ENCODE measurements around the gene TSPAN18. TPM values are rescaled to one million over a fixed set of nuclear protein-coding genes. Genes with fewer than 3 reads are reported as not detected.

TSPAN18 gene
- total RNA-seq, 1 donor, result 8.5 TPM

GRCh38 chr11:44782478-44782877, 55.7 kb downstream of the TSPAN18 start:
- Histone ChIP-seq H3K4me1 (ENCODE audit: insufficient read depth, low read length) (no peaks in the 10 kb centered on the region), H3K27me3 (ENCODE audit: insufficient read depth, low read length) (no peaks in the 10 kb centered on the region), H3K9me3 (ENCODE audit: low read depth, low read length) (no peaks in the 10 kb centered on the region), H3K4me3 (ENCODE audit: low read length) (no peak overlapping the region)

- Histone ChIP-seq H3K27me3 (ENCODE audit: insufficient read depth, low read length) (no peaks in the 10 kb centered on the region), H3K4me3 (ENCODE audit: low read length) (no peak overlapping the region), H3K4me1 (ENCODE audit: insufficient read depth, low read length) (no peaks in the 10 kb centered on the region), H3K9me3 (ENCODE audit: low read depth, low read length) (no peaks in the 10 kb centered on the region)
These were observed 57.6 kb downstream of the TSPAN18 start for GRCh38 chr11:44784436-44784760.

- H3K4me1 ChIP-seq (ENCODE audit: insufficient read depth, low read length), result no peaks in the 10 kb centered on the region
- no peaks in the 10 kb centered on the region for H3K9me3 ChIP-seq (ENCODE audit: low read depth, low read length)
- no peak overlapping the region for H3K4me3 ChIP-seq (ENCODE audit: low read length)
- no peaks in the 10 kb centered on the region for H3K27me3 ChIP-seq (ENCODE audit: insufficient read depth, low read length)
These were observed 58.1 kb downstream of the TSPAN18 start for GRCh38 chr11:44784851-44785250.

- Histone ChIP-seq H3K4me1 (ENCODE audit: insufficient read depth, low read length) (no peaks in the 10 kb centered on the region), H3K27me3 (ENCODE audit: insufficient read depth, low read length) (no peaks in the 10 kb centered on the region), H3K4me3 (ENCODE audit: low read length) (no peak overlapping the region), H3K9me3 (ENCODE audit: low read depth, low read length) (no peaks in the 10 kb centered on the region)
These were observed 59.3 kb downstream of the TSPAN18 start for GRCh38 chr11:44785856-44786607.

- Histone ChIP-seq H3K4me3 (ENCODE audit: low read length) (no peak overlapping the region), H3K27me3 (ENCODE audit: insufficient read depth, low read length) (no peaks in the 10 kb centered on the region), H3K4me1 (ENCODE audit: insufficient read depth, low read length) (no peaks in the 10 kb centered on the region), H3K9me3 (ENCODE audit: low read depth, low read length) (no peaks in the 10 kb centered on the region)
These were observed 60.3 kb downstream of the TSPAN18 start for GRCh38 chr11:44787070-44787469.

GRCh38 chr11:44787981-44788380, 61.2 kb downstream of the TSPAN18 start:
- Histone ChIP-seq H3K4me1 (ENCODE audit: insufficient read depth, low read length) (no peaks in the 10 kb centered on the region), H3K27me3 (ENCODE audit: insufficient read depth, low read length) (no peaks in the 10 kb centered on the region), H3K4me3 (ENCODE audit: low read length) (no peak overlapping the region), H3K9me3 (ENCODE audit: low read depth, low read length) (no peaks in the 10 kb centered on the region)

GRCh38 chr11:44788536-44789261, 61.9 kb downstream of the TSPAN18 start:
- H3K4me3 ChIP-seq (ENCODE audit: low read length), result no peak overlapping the region
- H3K4me1 ChIP-seq (ENCODE audit: insufficient read depth, low read length), result no peaks in the 10 kb centered on the region
- H3K9me3 ChIP-seq (ENCODE audit: low read depth, low read length), result no peaks in the 10 kb centered on the region
- H3K27me3 ChIP-seq (ENCODE audit: insufficient read depth, low read length), result no peaks in the 10 kb centered on the region

GRCh38 chr11:44789496-44789895, 62.7 kb downstream of the TSPAN18 start:
- Histone ChIP-seq H3K9me3 (ENCODE audit: low read depth, low read length) (no peaks in the 10 kb centered on the region), H3K27me3 (ENCODE audit: insufficient read depth, low read length) (no peaks in the 10 kb centered on the region), H3K4me1 (ENCODE audit: insufficient read depth, low read length) (no peaks in the 10 kb centered on the region)

GRCh38 chr11:44790211-44790610, 63.4 kb downstream of the TSPAN18 start:
- H3K27me3 ChIP-seq (ENCODE audit: insufficient read depth, low read length), result no peaks in the 10 kb centered on the region
- H3K4me1 ChIP-seq (ENCODE audit: insufficient read depth, low read length), result no peaks in the 10 kb centered on the region
- H3K4me3 ChIP-seq (ENCODE audit: low read length), result no peak overlapping the region
- H3K9me3 ChIP-seq (ENCODE audit: low read depth, low read length), result no peaks in the 10 kb centered on the region

More at GRCh38 chr11:44789496-44789895, 62.7 kb downstream of the TSPAN18 start:
- H3K4me3 ChIP-seq (ENCODE audit: low read length), result no peak overlapping the region

- no peaks in the 10 kb centered on the region for H3K4me1 ChIP-seq (ENCODE audit: insufficient read depth, low read length)
- no peaks in the 10 kb centered on the region for H3K9me3 ChIP-seq (ENCODE audit: low read depth, low read length)
- no peak overlapping the region for H3K4me3 ChIP-seq (ENCODE audit: low read length)
- H3K27me3 ChIP-seq (ENCODE audit: insufficient read depth, low read length), result no peaks in the 10 kb centered on the region
These were observed 64.7 kb downstream of the TSPAN18 start for GRCh38 chr11:44791316-44791925.

GRCh38 chr11:44792171-44792570, 65.4 kb downstream of the TSPAN18 start:
- Histone ChIP-seq H3K9me3 (ENCODE audit: low read depth, low read length) (no peaks in the 10 kb centered on the region), H3K4me1 (ENCODE audit: insufficient read depth, low read length) (no peaks in the 10 kb centered on the region), H3K4me3 (ENCODE audit: low read length) (no peak overlapping the region), H3K27me3 (ENCODE audit: insufficient read depth, low read length) (no peaks in the 10 kb centered on the region)

- H3K9me3 ChIP-seq (ENCODE audit: low read depth, low read length), result no peaks in the 10 kb centered on the region
- no peaks in the 10 kb centered on the region for H3K27me3 ChIP-seq (ENCODE audit: insufficient read depth, low read length)
- no peaks in the 10 kb centered on the region for H3K4me1 ChIP-seq (ENCODE audit: insufficient read depth, low read length)
- no peak overlapping the region for H3K4me3 ChIP-seq (ENCODE audit: low read length)
These were observed 66.8 kb downstream of the TSPAN18 start for GRCh38 chr11:44793350-44794090.

- no peaks in the 10 kb centered on the region for H3K27me3 ChIP-seq (ENCODE audit: insufficient read depth, low read length)
- H3K9me3 ChIP-seq (ENCODE audit: low read depth, low read length), result no peaks in the 10 kb centered on the region
- H3K4me1 ChIP-seq (ENCODE audit: insufficient read depth, low read length), result no peaks in the 10 kb centered on the region
- H3K4me3 ChIP-seq (ENCODE audit: low read length), result no peak overlapping the region
These were observed 69.2 kb downstream of the TSPAN18 start for GRCh38 chr11:44795803-44796535.

GRCh38 chr11:44797051-44797450, 70.3 kb downstream of the TSPAN18 start:
- Histone ChIP-seq H3K27me3 (ENCODE audit: insufficient read depth, low read length) (no peaks in the 10 kb centered on the region), H3K9me3 (ENCODE audit: low read depth, low read length) (no peaks in the 10 kb centered on the region), H3K4me1 (ENCODE audit: insufficient read depth, low read length) (no peaks in the 10 kb centered on the region), H3K4me3 (ENCODE audit: low read length) (no peak overlapping the region)

Measured in mononuclear cell (primary cell).